ENCODE measurements around the gene NXNL1.

GRCh38 chr19:17467471-17468301 is 7.0 kb upstream of the NXNL1 start:
- TF ChIP-seq CTCF (IDR thresholded peaks at IDR 0.05) (no peak), PRRX2 (CRISPR knock-in tag; IDR thresholded peaks at IDR 0.05) (no peak), IRF2 (CRISPR knock-in tag; IDR thresholded peaks at IDR 0.05; ENCODE audit: borderline replicate concordance, low read depth) (no peak), USF1 (CRISPR knock-in tag; IDR thresholded peaks at IDR 0.05) (no peak), TCF7 (CRISPR knock-in tag; IDR thresholded peaks at IDR 0.05; ENCODE audit: low read depth) (no peak), NR2C2 (CRISPR knock-in tag; IDR thresholded peaks at IDR 0.05) (no peak), CREB1 (CRISPR knock-in tag; IDR thresholded peaks at IDR 0.05) (no peak), OVOL2 (CRISPR knock-in tag; IDR thresholded peaks at IDR 0.05; ENCODE audit: borderline replicate concordance) (no peak), MXD4 (CRISPR knock-in tag; IDR thresholded peaks at IDR 0.05; ENCODE audit: borderline replicate concordance) (no peak), E2F1 (CRISPR knock-in tag; IDR thresholded peaks at IDR 0.05) (no peak)
- TF ChIP-seq, protein P1, sequence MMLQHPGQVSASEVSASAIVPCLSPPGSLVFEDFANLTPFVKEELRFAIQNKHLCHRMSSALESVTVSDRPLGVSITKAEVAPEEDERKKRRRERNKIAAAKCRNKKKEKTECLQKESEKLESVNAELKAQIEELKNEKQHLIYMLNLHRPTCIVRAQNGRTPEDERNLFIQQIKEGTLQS (CRISPR knock-in tag; conservative IDR thresholded peaks at IDR 0.05), result no peak
- TF ChIP-seq, protein P2, sequence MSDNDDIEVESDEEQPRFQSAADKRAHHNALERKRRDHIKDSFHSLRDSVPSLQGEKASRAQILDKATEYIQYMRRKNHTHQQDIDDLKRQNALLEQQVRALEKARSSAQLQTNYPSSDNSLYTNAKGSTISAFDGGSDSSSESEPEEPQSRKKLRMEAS (CRISPR knock-in tag; IDR thresholded peaks at IDR 0.05), result no peak
